K562 (cell line): ENCODE results near the gene NQO2. TPM values are rescaled to one million over a fixed set of nuclear protein-coding genes. Genes with fewer than 3 reads are reported as not detected.

Source experiments
- ATAC-seq: fragments of 200-7000 bp; cut with Tn5 transposase; 3 replicates; pipeline ENCODE4 v1.9.1; 2020; ENCODE audit warnings: moderate library complexity
- BruUV-seq: library from RNA; stranded (reverse); fragments of 400-500 nt; replicated peaks from 2 replicates; lab custom pipeline; 2021; lab: Mats Ljungman, UMichigan
- CTCF ChIA-PET: fragments of 300-600 bp; formaldehyde crosslinking; extraction: SDS; loops from one replicate; lab custom pipeline; 2021; ENCODE audit warnings: low intra/inter-chr PET ratio; lab: Yijun Ruan, JAX
- POLR2A ChIA-PET: fragments of 300-600, 350-650 bp; sonication (Branson Sonifier 250); formaldehyde crosslinking; extraction: SDS; loops from one replicate; lab custom pipeline; 2021; ENCODE audit warnings: antibody characterized with exemption, inconsistent platforms; lab: Yijun Ruan, JAX
- DNase-seq, 4 experiments: peaks; one replicate each; pipeline versions ENCODE4 v3.0.0 to v3.0.0-alpha.2; 2011 to 2018; ENCODE audit warnings: low spot score in 3 of 4, mixed read lengths in 3 of 4; ENCODE audit errors: extremely low read depth in 1 of 4
- FAIRE-seq: peaks from 2 replicates; lab custom pipeline; 2011; peaks lifted over from hg19 to GRCh38; lab: Jason Lieb, UNC
- H2AFZ ChIP-seq: 2 replicates; pipeline ENCODE4 v1.6.0; 2011; ENCODE audit warnings: low read depth, low read length, control low read depth, inconsistent platforms
- H3K27ac ChIP-seq: fragments of 200-600 bp; 3 replicates; pipeline ENCODE4 v1.8.0; 2011; ENCODE audit warnings: low read depth, mild to moderate bottlenecking, control low read depth, inconsistent platforms, low read length, moderate library complexity, mixed read lengths; ENCODE audit errors: extremely low read depth
- H3K27me3 ChIP-seq, 2 experiments: fragments of 300-600 bp in 1 of 2; 2 replicates in 1 of 2; 3 replicates in 1 of 2; pipeline versions ENCODE4 v1.6.0 to v1.8.0; 2011; ENCODE audit warnings: inconsistent platforms in 2 of 2, low read length in 2 of 2, mild to moderate bottlenecking in 1 of 2, mixed read lengths in 1 of 2, moderate library complexity in 1 of 2; ENCODE audit not compliant: control insufficient read depth in 2 of 2, insufficient read depth in 2 of 2
- H3K36me3 ChIP-seq: fragments of 300-600 bp; 3 replicates; pipeline ENCODE4 v1.8.0; 2011; ENCODE audit warnings: mild to moderate bottlenecking, low read length, inconsistent platforms; ENCODE audit not compliant: control insufficient read depth, insufficient read depth
- H3K4me1 ChIP-seq, 2 experiments: fragments of 200-600 bp in 1 of 2; replicated peaks in 1 of 2; 2 replicates in 1 of 2; 3 replicates in 1 of 2; pipeline versions ENCODE4 v1.5.1 to v1.8.0; 2011; ENCODE audit warnings: inconsistent platforms in 2 of 2, low read length in 2 of 2, mild to moderate bottlenecking in 1 of 2, mixed read lengths in 1 of 2, moderate library complexity in 1 of 2; ENCODE audit not compliant: control insufficient read depth in 2 of 2, insufficient read depth in 2 of 2
- H3K4me2 ChIP-seq: 2 replicates; pipeline ENCODE4 v1.6.1; 2011; ENCODE audit warnings: low read length, control low read depth, inconsistent platforms, mixed read lengths; ENCODE audit not compliant: insufficient read depth
- H3K4me3 ChIP-seq: fragments of 200-600 bp; sonication (generic), shearing (Covaris generic); 2 replicates; pipeline ENCODE4 v1.5.1; 2016; ENCODE audit warnings: control low read depth, inconsistent platforms
- H3K79me2 ChIP-seq: fragments of 200-600 bp; 3 replicates; pipeline ENCODE4 v1.8.0; 2011; ENCODE audit warnings: low read length, inconsistent platforms; ENCODE audit not compliant: control insufficient read depth, insufficient read depth
- H3K9ac ChIP-seq, 2 experiments: 2 replicates each; pipeline versions ENCODE4 v1.6.0 to v1.6.1; 2011; ENCODE audit warnings: low read depth in 2 of 2, low read length in 2 of 2, control low read depth in 1 of 2, inconsistent platforms in 1 of 2, mild to moderate bottlenecking in 1 of 2, mixed read lengths in 1 of 2; ENCODE audit not compliant: insufficient read depth in 1 of 2
- H3K9me1 ChIP-seq: one replicate; pipeline ENCODE4 v1.6.0; 2011; ENCODE audit warnings: inconsistent platforms, mild to moderate bottlenecking, low read length, moderate library complexity; ENCODE audit not compliant: control insufficient read depth, insufficient read depth
- H3K9me3 ChIP-seq: replicated peaks from 2 replicates; pipeline ENCODE4 v1.5.1; 2011; ENCODE audit warnings: low read depth, low read length, inconsistent platforms; ENCODE audit not compliant: control insufficient read depth, insufficient read depth
- H4K20me1 ChIP-seq: replicated peaks from 2 replicates; pipeline ENCODE4 v1.6.1; 2011; ENCODE audit warnings: low read length, inconsistent platforms, mixed read lengths; ENCODE audit not compliant: control insufficient read depth, insufficient read depth
- POLR2H ChIP-seq: IDR thresholded peaks from 2 replicates; pipeline ENCODE4 v1.6.1; 2016; ENCODE audit warnings: missing genetic modification characterization, low read depth, mild to moderate bottlenecking, control low read depth, missing compliant biosample characterization, moderate library complexity
- TCF7L2 ChIP-seq: fragments of 150-350 bp; IDR thresholded peaks from 2 replicates; pipeline ENCODE4 v1.6.1; 2016; ENCODE audit warnings: low read depth, mild to moderate bottlenecking, low read length, moderate library complexity
- WGBS: fragments of 100-300 bp; shearing (Covaris generic); methylation state at CpG from one replicate; pipeline ENCODE4 v1.1.6; 2016; ENCODE audit warnings: low coverage, mixed read lengths; ENCODE audit not compliant: insufficient coverage; ENCODE audit errors: missing lambda C conversion rate; 5-methylcytosine and 5-hydroxymethylcytosine counted together
- in situ Hi-C: fragments of 300-500 bp; cut with MboI; formaldehyde crosslinking; loops from 4 replicates; pipeline ENCODE4 v1.15.0; 2018; ENCODE audit warnings: inconsistent platforms, mixed read lengths
- intact Hi-C: fragments of 100-400 bp; cut with micrococcal nuclease; formaldehyde crosslinking; loops from 2 replicates; pipeline ENCODE4 v1.14.2; 2022
- polyA plus RNA-seq, 8 experiments: library from polyadenylated mRNA; depleted of rRNA in 4 of 8; stranded (reverse) in 5 of 8; unstranded in 3 of 8; fragments of >200 nt; fragmentation: Nextera tagmentation in 2 of 8; fragmentation: Illumina TruSeq in 1 of 8; extraction: Ambion mirVana in 2 of 8; extraction: Trizol in 1 of 8; gene quantifications; 2 replicates each; pipeline versions ENCODE4 v1.2.1 to v1.2.3, GENCODE V29; 2011 to 2014; ENCODE audit warnings: inconsistent platforms in 1 of 8, missing spikeins in 1 of 8
- total RNA-seq, 7 experiments: library from RNA; depleted of rRNA in 6 of 7; stranded (reverse); fragments of >200 nt in 6 of 7; fragmentation: Illumina TruSeq in 2 of 7; extraction: Trizol in 2 of 7; gene quantifications; 2 replicates each; pipeline versions ENCODE4 v1.2.1 to v1.2.3, GENCODE V29; 2011 to 2021; ENCODE audit warnings: low replicate concordance in 1 of 7
- TF ChIP-seq, protein P1 (sequence below): IDR thresholded peaks from 2 replicates; pipeline ENCODE4 v1.6.1; 2016; ENCODE audit warnings: missing genetic modification characterization, missing compliant biosample characterization

Gene NQO2
- total and polyA plus RNA-seq, 9 of the 15 experiments (the other 6 are each of a cell fraction or from before 2014, with no cell fraction given), result 54.6 to 214 (median 116) TPM

- 79% methylated on average over 1 of the region's 1 CpG for WGBS
- in situ Hi-C loops (no loop called here), intact Hi-C loops (no loop called here)
- H3K9me3 ChIP-seq, result no peaks in the 10 kb centered on the region
- H3K27ac ChIP-seq, result peak overlapping the region; percentile 29; the same call in 1 of the 3 replicates
- H3K4me2 ChIP-seq, result no peak overlapping the region
- H3K9me1 ChIP-seq, result no peaks in the 10 kb centered on the region
- no peak for DNase-seq
- FAIRE-seq, result no peak
- POLR2A ChIA-PET, result interaction anchor here (0.7 to 6.4 kb wide), 10 partner anchors 9 to 185 kb away, joined by 3 to 87 read pairs (median 5); partner anchors contain the start of gene NQO2
- H3K36me3 ChIP-seq, result peaks cover 75% of the 10 kb centered on the region
- H3K9ac ChIP-seq, result no peak overlapping the region
- BruUV-seq, result no TSS peak
- no peaks in the 10 kb centered on the region for H3K27me3 ChIP-seq
- CTCF ChIA-PET, result no interaction called here
- no peaks in the 10 kb centered on the region for H4K20me1 ChIP-seq
- H3K4me1 ChIP-seq, result peaks cover 4 to 19% of the 10 kb centered on the region in 2 experiments
- ATAC-seq, result no peak
- no peak overlapping the region for H3K4me3 ChIP-seq
- H2AFZ ChIP-seq, result no peak overlapping the region
- H3K79me2 ChIP-seq, result peaks cover 52% of the 10 kb centered on the region
- peak; percentile 51; the same call in 1 of the 2 replicates for TF ChIP-seq POLR2H (tag)
- no peak for TF ChIP-seq TCF7L2
- TF ChIP-seq, protein P1, sequence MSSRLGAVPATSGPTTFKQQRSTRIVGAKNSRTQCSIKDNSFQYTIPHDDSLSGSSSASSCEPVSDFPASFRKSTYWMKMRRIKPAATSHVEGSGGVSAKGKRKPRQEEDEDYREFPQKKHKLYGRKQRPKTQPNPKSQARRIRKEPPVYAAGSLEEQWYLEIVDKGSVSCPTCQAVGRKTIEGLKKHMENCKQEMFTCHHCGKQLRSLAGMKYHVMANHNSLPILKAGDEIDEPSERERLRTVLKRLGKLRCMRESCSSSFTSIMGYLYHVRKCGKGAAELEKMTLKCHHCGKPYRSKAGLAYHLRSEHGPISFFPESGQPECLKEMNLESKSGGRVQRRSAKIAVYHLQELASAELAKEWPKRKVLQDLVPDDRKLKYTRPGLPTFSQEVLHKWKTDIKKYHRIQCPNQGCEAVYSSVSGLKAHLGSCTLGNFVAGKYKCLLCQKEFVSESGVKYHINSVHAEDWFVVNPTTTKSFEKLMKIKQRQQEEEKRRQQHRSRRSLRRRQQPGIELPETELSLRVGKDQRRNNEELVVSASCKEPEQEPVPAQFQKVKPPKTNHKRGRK, result no peak
Measured at GRCh38 chr6:3019065-3019464, 19.4 kb downstream of the NQO2 start.
